Measurements from ENCODE around the gene CPED1. TPM values are rescaled to one million over a fixed set of nuclear protein-coding genes. Genes with fewer than 3 reads are reported as not detected.

CPED1 gene
- total and polyA plus RNA-seq, 10 of the 15 experiments (the other 5 are each of a cell fraction or from before 2014, with no cell fraction given), result 0.01 to 0.77 (median 0.10) TPM; not detected in 1

GRCh38 chr7:121186746-121187145, 198.2 kb downstream of the CPED1 start (continued):
- TF ChIP-seq STAT3 (IDR thresholded peaks at IDR 0.05; ENCODE audit: low read depth, low read length) (no peak), RCOR1 (conservative IDR thresholded peaks at IDR 0.05; ENCODE audit: low read depth, low read length) (no peak), RBBP5 (conservative IDR thresholded peaks at IDR 0.05) (no peak), SREBF1 (IDR thresholded peaks at IDR 0.05; ENCODE audit: low read length) (no peak)

GRCh38 chr7:121187222-121187621, 198.7 kb downstream of the CPED1 start:
- H3K27ac ChIP-seq (ENCODE audit: control insufficient read depth, insufficient read depth), result no peak overlapping the region
- H2AFZ ChIP-seq (ENCODE audit: control insufficient read depth, low read depth, low read length), result no peak overlapping the region
- in situ Hi-C loops (cut with MboI) (no loop called here), intact Hi-C loops (cut with micrococcal nuclease; ENCODE audit: unreplicated experiment) (no loop called here)
- FAIRE-seq (no peak), ATAC-seq (peak; percentile 93), DNase-seq (ENCODE audit: low read depth, low spot score) (peak; percentile 36)
- no peaks in the 10 kb centered on the region for H3K79me2 ChIP-seq (ENCODE audit: control insufficient read depth, insufficient read depth, low read length)
- ChIA-PET POLR2A (interaction anchor here (0.6 to 0.8 kb wide), 2 partner anchors 10 to 213 kb away, joined by 3 read pairs; no protein-coding TSS in a partner anchor), SMC1A (ENCODE audit: uncharacterized antibody, unreplicated experiment) (interaction anchor here (1.0 to 2.4 kb wide), 6 partner anchors 10 to 127 kb away, joined by 3 to 8 read pairs (median 4); no protein-coding TSS in a partner anchor), RAD21 (ENCODE audit: unreplicated experiment) (no interaction called here), CTCF (no interaction called here)
- H3K9me3 ChIP-seq (replicated peaks; ENCODE audit: control insufficient read depth, insufficient read depth, low read length), result peaks cover 11% of the 10 kb centered on the region
- no peak overlapping the region for H3K4me3 ChIP-seq
- H4K20me1 ChIP-seq (ENCODE audit: control insufficient read depth, insufficient read depth), result no peaks in the 10 kb centered on the region
- no peaks in the 10 kb centered on the region for H3K27me3 ChIP-seq (replicated peaks in 1 of 2; ENCODE audit: control insufficient read depth in 2 of 2, insufficient read depth in 2 of 2, low read length in 1 of 2)
- H3K4me2 ChIP-seq (ENCODE audit: control insufficient read depth, insufficient read depth), result no peak overlapping the region
- BruUV-seq (replicated peaks), result no TSS peak
- WGBS (ENCODE audit: insufficient coverage, insufficient replicate concordance, low lambda C conversion rate, missing lambda C conversion rate), result 25% methylated on average over 3 of the region's 3 CpGs
- H3K4me1 ChIP-seq (ENCODE audit: control insufficient read depth, insufficient read depth, low read length), result no peaks in the 10 kb centered on the region
- H3K36me3 ChIP-seq (ENCODE audit: control insufficient read depth in 2 of 2, insufficient read depth in 2 of 2, low read length in 1 of 2), result no peaks in the 10 kb centered on the region
- H3K9ac ChIP-seq (ENCODE audit: control insufficient read depth, insufficient read depth, low read length), result no peak overlapping the region
- no peak for TF ChIP-seq ZNF592 (IDR thresholded peaks at IDR 0.05)
- no peak for TF ChIP-seq CTCF (IDR thresholded peaks at IDR 0.05 in 2 of 3, conservative IDR thresholded peaks at IDR 0.05 in 1 of 3; ENCODE audit: control insufficient read depth in 2 of 3, extremely low read depth in 1 of 3, insufficient read depth in 1 of 3, low read depth in 3 of 3, low read length in 3 of 3)
- TF ChIP-seq RAD51 (IDR thresholded peaks at IDR 0.05), result no peak
- no peak for TF ChIP-seq POU2F2 (IDR thresholded peaks at IDR 0.05; ENCODE audit: borderline replicate concordance, low read depth, low read length)
- TF ChIP-seq RUNX3 (IDR thresholded peaks at IDR 0.05; ENCODE audit: low read length), result peak; percentile 45
- TF ChIP-seq ZSCAN29 (IDR thresholded peaks at IDR 0.05), result no peak
- no peak for TF ChIP-seq POLR2AphosphoS2 (IDR thresholded peaks at IDR 0.05; ENCODE audit: low read depth, low read length)
- TF ChIP-seq, protein P1, sequence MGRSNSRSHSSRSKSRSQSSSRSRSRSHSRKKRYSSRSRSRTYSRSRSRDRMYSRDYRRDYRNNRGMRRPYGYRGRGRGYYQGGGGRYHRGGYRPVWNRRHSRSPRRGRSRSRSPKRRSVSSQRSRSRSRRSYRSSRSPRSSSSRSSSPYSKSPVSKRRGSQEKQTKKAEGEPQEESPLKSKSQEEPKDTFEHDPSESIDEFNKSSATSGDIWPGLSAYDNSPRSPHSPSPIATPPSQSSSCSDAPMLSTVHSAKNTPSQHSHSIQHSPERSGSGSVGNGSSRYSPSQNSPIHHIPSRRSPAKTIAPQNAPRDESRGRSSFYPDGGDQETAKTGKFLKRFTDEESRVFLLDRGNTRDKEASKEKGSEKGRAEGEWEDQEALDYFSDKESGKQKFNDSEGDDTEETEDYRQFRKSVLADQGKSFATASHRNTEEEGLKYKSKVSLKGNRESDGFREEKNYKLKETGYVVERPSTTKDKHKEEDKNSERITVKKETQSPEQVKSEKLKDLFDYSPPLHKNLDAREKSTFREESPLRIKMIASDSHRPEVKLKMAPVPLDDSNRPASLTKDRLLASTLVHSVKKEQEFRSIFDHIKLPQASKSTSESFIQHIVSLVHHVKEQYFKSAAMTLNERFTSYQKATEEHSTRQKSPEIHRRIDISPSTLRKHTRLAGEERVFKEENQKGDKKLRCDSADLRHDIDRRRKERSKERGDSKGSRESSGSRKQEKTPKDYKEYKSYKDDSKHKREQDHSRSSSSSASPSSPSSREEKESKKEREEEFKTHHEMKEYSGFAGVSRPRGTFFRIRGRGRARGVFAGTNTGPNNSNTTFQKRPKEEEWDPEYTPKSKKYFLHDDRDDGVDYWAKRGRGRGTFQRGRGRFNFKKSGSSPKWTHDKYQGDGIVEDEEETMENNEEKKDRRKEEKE (IDR thresholded peaks at IDR 0.05), result no peak
- TF ChIP-seq PKNOX1 (IDR thresholded peaks at IDR 0.05), result peak; percentile 37; the same call in 1 of the 2 replicates
- peak; percentile 11 to 56; a peak in 3 of 4 replicates for TF ChIP-seq IKZF2 (IDR thresholded peaks at IDR 0.05)
